Measurements from ENCODE around the gene ACAD11.

ACAD11 gene

DNA sequence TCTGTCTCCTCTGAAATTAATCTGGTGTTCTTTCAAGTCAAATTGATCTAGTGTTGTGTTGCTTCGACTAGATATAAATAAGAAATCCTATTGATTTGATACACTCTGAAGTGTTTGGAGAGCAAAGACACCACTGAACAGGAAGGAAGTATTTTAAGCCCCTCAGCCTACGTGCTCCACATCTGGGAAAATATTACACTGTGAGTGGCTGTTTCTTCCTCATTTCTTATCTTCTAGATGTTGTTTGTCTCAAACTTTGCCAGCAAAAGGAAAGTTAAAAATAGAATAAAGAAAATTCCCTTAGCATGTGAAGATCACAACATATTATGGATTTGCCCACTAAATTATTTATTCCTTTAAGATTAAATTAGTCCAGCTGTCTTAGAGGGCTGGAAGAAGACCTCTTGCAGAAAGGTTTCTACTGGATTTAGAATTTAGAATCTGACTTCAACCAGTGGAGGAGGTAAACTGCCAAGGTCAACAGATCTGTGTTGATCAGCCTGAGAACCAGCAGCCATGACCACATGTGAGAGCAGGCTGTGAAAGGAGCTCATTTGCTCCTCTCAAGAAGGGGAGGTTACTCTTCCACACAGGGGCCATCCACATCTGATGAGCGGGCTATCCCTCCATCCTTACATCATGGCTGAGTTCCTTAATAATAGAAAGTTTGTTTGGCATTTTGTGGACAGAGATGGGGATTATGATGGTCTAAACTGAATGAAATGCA, 108.9 kb downstream of the ACAD11 start:
- DNase-seq (ENCODE audit: low read depth), result no peak

DNA sequence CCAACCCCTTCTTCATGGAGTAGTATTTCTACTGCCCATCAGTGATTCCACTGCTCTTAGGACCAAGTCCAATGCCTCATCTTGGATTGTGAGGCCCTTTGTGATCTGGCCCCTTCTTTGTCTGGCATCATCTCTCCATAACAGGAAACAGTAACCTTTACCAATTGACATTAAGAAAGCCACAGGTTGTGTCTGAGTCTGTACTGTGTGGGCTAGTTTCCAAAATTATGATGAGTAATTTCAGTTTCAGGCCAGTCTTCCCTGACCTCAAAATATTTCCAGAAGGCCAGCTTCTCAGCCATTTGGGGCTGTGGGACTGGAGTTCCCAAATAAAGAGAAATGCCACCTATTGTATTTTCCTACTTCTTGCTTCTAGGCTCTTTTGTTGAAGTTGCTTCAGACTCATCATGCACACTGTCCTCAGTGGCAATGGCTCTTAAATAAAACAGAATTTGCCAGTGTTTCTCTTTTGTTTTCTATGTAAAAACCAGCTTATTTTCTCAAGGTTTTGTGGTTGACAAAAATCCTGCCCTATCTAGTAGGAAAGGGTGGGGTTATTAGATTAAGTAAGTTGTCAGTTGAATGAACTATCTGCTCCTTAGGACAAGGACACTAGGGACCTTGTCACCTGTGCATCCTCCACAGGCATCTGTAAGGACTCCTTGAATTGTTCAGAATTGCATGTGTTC, 109.6 kb downstream of the ACAD11 start:
- DNase-seq (ENCODE audit: low read depth), result no peak

DNA sequence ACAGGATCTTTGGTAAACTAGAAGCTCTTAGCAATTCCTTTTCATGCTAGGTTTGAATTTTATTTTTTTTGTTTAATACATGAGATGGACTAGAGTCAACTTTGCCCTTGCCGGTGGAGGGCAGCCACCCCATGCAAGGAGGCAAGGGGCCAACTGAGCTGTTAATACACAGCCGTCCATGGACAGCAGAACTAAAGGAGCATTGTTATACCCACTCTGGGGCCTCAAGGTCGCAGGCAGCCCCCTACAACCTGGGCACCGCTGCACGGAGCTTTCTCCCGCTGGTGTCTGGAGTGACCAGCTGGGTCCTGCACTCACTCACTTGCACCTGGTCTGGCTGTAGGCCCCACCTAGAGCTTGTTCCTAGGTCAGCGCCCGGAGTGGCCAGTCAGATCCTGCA, 110.4 kb downstream of the ACAD11 start:
- no peak for DNase-seq (ENCODE audit: low read depth)

GRCh38 chr3:132545471-132545870, 114.1 kb downstream of the ACAD11 start:
- DNase-seq (ENCODE audit: low read depth), result no peak

GRCh38 chr3:132544130-132544529, 115.5 kb downstream of the ACAD11 start:
- DNase-seq (ENCODE audit: low read depth), result no peak

DNA sequence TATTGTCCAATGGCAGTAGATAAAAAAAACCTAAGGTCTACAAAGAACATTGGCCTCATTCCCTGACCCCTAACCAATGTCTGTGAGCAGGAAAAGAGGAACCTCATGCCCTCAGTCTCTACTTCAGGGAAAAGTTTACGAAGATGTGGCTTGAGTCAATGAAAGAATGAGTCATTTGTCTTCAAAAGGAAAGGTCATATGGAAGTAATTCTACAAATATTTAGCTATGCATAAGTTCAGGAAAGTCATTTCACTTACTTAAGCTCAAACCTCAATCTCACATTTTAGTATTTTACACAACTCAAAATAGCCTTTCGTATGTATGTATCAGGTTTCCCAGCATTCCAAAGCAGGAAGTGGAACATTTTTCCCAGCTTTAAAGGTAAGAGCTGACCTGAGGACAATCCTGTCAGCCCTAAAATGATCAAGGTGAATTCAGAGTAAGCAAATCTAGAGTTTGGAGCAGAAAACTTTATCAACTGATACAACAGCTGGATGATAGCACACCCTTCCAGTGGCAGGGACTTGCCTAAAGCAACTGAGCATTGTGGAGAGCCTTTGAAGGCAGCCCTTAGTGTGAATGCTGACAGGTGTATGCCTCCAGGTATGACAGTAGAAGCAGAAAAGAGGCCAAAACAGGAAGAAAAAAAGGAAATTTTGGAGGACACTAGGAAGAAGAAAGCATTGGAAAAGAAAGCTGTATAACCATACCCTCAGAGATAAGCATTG, 116.4 kb downstream of the ACAD11 start:
- DNase-seq (ENCODE audit: low read depth), result no peak

DNA sequence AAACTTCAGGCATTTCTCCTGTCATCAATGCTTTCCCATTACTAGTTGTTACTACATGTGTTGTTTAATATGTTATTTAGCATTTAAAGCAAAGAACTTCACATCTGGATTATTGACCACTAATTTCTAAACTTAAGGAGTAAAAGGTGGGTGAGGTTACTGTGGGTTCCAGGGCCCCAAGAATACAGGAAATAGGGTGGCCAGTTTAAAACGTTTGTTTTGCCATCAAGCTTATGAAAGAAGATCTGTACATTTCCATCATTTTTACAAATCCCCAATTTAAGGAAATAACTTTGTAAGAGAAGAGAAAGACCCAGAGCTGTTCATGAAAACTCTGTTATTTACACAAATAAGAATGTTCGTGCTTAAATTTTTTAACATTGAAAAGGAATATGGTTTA, 117.0 kb downstream of the ACAD11 start:
- DNase-seq (ENCODE audit: low read depth), result no peak

GRCh38 chr3:132539681-132540080, 119.9 kb downstream of the ACAD11 start:
- no peak for DNase-seq (ENCODE audit: low read depth)

- DNase-seq (ENCODE audit: low read depth), result no peak
Measured at GRCh38 chr3:132538072-132538471, 121.5 kb downstream of the ACAD11 start.

DNA sequence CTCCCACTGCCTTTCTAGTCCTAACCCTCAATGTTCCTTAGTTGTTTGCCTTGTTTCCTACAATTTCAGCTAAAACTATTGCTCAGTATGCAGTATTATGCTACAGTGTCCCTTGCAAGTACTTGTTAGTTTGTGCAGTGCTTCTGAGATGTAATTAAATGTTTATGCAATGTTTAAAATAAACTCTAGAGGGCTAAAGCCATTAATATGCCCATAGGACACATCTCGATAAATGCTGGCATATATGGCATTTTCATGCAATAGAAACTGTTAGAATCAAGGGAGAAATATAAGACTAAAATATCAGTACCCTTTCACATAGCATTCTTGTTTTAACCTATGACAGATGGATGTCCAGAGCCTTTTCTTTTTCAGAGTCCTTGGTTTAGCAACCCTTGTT, 122.3 kb downstream of the ACAD11 start:
- DNase-seq (ENCODE audit: low read depth), result no peak

DNA sequence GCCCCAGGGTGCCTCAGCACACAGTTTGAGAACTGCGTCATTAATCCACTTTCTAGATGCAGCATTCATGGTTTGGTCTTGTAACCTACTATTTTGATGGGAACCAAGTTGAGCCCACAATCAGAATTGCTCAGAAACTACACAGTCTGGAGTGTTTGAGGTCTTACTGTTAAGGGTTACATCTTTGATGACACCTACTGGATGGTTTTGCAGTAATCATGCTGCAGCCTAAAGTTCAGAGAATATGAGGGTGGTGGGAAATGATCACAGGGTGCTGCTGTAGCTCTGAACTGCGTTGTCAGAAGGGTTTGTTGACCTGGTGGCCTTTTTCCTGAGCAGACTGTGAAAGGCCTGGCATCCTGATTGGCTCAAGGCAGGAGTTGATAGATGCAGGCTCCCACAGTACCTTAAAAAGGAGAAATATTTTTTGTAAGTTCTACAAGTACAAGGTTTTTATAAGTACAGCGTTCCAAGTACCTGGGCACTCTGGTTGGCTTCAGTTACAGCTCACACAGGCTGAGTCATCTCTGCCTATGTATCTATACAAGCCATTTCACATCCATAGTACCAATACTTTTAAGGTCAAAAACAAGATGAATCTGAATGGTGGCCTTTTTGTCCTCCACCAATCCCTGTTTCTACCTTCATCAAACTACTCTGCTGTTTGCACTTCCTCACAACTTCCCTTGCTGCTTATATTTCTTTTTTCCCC, 123.0 kb downstream of the ACAD11 start:
- no peak for DNase-seq (ENCODE audit: low read depth)

DNA sequence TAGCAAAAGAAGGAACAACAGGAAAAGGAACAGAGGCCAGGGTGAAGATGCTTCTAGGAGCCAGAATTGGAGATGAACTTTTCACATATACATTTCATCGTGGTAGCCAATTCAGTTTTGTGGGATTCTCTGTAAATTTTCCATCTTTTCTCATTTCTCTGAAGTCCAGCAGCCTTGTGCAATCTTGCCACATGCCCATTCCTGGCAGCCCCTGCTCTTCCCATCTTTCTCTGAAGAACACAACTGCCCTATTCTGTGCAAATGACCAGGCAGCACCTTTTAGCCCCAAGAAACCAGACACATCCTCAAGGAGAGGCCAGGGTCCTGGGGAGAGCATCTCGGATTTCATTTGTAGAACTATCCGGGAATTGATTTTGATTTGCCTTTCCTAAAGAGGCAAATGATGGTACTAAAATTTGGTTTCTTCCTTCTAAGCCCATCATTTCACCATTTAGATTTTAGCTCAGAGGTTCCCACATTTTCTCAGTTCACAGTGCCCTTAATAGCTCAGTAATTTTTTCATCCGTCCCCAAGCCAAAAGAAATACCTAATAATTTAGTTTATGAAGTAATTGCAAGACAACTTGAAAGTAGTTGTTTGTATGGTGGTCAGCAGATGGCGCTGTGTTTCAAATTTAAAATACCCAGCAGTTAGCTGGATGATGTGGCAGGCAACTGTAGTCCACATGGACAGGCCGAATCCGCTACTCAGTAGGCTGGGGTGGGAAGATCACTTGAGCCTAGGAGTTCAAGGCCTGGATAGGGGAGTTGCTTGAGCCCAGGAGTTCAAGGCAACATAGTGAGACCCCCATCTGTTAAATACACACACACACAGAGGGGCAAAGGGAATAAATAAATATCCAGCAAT, 123.8 kb downstream of the ACAD11 start:
- peak; percentile 31 for DNase-seq (ENCODE audit: low read depth)

DNA sequence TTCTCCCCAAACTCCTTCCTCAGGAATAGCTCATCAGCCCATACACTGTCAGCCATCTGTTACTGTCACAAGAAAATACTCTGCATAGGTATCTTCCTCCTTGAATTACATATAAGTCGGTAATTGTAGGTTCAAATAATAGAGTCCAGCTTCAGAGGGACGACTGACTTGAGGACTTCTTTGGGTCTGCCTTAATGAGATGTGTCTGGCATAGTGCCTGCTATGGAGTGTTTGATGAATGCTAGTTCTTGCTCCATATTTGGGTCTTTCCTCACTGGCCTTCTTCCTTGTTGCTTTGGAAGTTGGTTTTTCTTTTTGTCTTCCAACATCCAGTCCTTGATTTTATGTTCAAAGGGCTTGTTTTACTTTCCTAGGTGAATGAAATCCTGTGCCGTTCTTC, 129.0 kb downstream of the ACAD11 start:
- DNase-seq (ENCODE audit: low read depth), result no peak

DNA sequence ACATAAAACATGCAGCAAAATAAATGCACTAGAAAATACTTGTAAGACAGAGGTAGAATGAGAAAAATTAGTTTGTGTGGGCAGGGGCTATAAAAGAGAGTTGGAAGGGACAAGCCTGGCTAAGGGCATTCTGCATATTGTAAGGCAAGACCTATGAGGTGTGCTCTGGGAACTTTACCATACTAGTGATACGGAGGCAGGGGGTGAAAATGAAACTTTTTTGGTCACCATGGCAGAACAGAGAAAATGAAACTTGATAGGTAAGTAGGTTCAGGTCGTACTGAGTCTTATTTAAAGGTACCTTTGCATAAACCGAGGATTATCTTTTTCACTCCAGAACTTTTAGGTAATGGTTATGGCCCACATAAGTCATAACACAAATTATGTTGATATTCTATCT, 137.3 kb downstream of the ACAD11 start:
- DNase-seq (ENCODE audit: low read depth), result no peak

DNA sequence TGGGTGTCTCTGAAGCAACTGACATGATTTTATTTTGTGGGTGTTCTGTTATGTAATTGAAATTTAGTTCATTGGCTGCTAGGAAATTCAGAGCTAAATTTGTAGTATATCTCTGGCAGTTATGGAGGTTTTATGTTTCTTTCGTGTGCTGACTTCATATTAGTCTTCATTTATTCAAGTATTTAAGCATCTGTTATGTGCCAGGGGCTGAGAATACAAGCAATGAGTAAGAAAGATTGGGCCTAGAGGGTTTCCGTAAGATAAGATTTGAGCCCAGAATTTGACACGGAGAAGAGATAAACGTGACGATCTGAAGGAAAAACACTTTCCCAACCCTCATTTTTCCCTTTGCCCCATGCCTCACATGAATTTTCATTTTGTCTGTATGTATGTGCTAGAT, 137.7 kb downstream of the ACAD11 start:
- DNase-seq (ENCODE audit: low read depth), result no peak

DNA sequence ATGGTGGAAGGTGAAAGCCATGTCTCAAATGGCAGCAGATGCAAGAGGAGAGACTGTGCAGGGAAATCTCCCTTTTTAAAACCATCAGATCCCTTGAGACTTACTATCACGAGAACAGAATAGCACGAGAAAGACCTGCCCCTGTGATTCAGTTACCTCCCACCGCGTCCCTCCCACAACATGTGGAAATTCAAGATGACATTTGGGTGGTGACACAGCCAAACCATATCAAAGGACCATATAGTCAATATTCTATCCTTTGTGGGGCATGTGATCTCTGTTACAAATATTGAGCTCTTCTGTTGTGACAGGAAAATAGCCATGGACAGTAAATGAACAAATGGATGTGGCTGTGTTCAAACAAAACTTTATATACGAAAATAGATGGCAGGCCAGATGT, 139.7 kb downstream of the ACAD11 start:
- no peak for DNase-seq (ENCODE audit: low read depth)

DNA sequence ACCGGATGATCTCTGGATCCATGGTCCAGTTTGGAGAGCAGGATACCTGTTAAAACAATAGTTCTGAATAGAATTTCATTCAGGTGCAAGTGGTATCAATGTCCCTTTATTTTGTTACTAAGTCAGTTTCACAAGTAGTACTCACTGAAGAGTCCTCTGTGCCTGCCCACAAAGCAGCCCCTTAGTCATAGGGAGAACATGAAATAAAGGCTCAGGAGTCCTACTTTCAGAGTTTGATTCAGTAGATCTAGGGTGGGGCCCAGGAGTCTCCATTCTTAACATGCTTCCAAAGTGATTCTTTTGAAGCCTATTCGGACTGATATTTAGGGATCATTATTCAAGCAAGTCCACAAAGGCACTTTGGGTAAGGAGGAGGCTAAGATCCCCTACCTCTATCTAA, 142.3 kb downstream of the ACAD11 start:
- no peak for DNase-seq (ENCODE audit: low read depth)

DNA sequence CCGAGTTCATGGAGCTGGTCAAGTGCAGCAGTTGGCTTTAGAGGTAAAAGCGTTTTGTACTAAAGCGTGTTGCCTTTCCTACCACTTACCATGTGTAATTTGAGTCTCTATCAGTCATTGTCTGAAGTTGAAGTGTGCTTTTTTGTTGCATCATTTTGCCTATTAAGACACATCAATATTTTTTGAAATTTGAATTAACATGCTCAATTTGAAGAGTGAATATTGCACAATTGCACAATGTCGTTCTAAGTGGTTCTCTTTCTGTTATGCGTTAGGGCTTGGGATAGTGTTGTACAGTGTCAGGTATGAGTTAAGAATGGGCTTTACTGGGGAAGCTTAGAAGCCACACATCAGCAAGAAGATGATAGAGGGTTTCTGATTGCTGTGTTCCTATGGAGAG, 146.6 kb downstream of the ACAD11 start:
- DNase-seq (ENCODE audit: low read depth), result no peak

GRCh38 chr3:132509506-132509905, 150.1 kb downstream of the ACAD11 start:
- no peak for DNase-seq (ENCODE audit: low read depth)

DNA sequence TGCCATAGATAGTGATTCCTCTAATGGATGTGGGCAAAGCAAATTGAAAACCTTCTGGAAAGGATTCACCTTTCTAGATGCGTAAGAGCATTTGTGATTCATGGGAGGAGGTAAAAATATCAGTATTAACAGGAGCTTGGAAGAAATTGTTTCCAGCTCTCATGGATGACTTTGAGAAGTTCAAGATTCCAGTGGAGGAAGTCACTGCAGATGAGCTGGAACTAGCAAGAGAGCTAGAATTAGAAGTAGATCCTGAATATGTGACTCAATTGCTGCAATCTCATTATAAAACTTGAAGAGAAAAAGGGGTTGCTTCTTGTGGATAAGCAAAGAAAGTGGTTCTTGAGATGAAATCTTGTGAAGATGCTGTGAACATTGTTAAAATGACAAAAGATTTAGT, 150.5 kb downstream of the ACAD11 start:
- DNase-seq (ENCODE audit: low read depth), result no peak
